OCI-LY7 (cell line): ENCODE results near the gene REG1A.

Experiments
- CTCF ChIP-seq: fragments of 200-600 bp; sonication (generic); conservative IDR thresholded peaks from 2 replicates; pipeline ENCODE4 v1.5.1; 2014; ENCODE audit warnings: mild to moderate bottlenecking, antibody characterized with exemption, low read length, moderate library complexity, mixed read lengths
- EZH2phosphoT487 ChIP-seq: fragments of 200-600 bp; sonication (generic); IDR thresholded peaks from 2 replicates; pipeline ENCODE4 v1.6.1; 2018; ENCODE audit warnings: low read depth, borderline replicate concordance, mild to moderate bottlenecking, mixed run types, antibody characterized with exemption, low read length, moderate library complexity, mixed read lengths

- no peak for TF ChIP-seq CTCF
- no peak for TF ChIP-seq EZH2phosphoT487
Observed at GRCh38 chr2:79101024-79101423, 19.3 kb upstream of the REG1A start.
